K562 (cell line): ENCODE measurements around the gene MEGF11. TPM values are rescaled to one million over a fixed set of nuclear protein-coding genes. Genes with fewer than 3 reads are reported as not detected.

Source experiments
- ATAC-seq: fragments of 200-7000 bp; cut with Tn5 transposase; 3 replicates; pipeline ENCODE4 v1.9.1; 2020; ENCODE audit warnings: moderate library complexity
- BruUV-seq: library from RNA; stranded (reverse); fragments of 400-500 nt; replicated peaks from 2 replicates; lab custom pipeline; 2021; lab: Mats Ljungman, UMichigan
- CTCF ChIA-PET: fragments of 300-600 bp; formaldehyde crosslinking; extraction: SDS; loops from one replicate; lab custom pipeline; 2021; ENCODE audit warnings: low intra/inter-chr PET ratio; lab: Yijun Ruan, JAX
- POLR2A ChIA-PET: fragments of 300-600, 350-650 bp; sonication (Branson Sonifier 250); formaldehyde crosslinking; extraction: SDS; loops from one replicate; lab custom pipeline; 2021; ENCODE audit warnings: antibody characterized with exemption, inconsistent platforms; lab: Yijun Ruan, JAX
- DNase-seq, 4 experiments: peaks; one replicate each; pipeline versions ENCODE4 v3.0.0 to v3.0.0-alpha.2; 2011 to 2018; ENCODE audit warnings: low spot score in 3 of 4, mixed read lengths in 3 of 4; ENCODE audit errors: extremely low read depth in 1 of 4
- FAIRE-seq: peaks from 2 replicates; lab custom pipeline; 2011; peaks lifted over from hg19 to GRCh38; lab: Jason Lieb, UNC
- H2AFZ ChIP-seq: 2 replicates; pipeline ENCODE4 v1.6.0; 2011; ENCODE audit warnings: low read depth, low read length, control low read depth, inconsistent platforms
- H3K27ac ChIP-seq: fragments of 200-600 bp; 3 replicates; pipeline ENCODE4 v1.8.0; 2011; ENCODE audit warnings: low read depth, mild to moderate bottlenecking, control low read depth, inconsistent platforms, low read length, moderate library complexity, mixed read lengths; ENCODE audit errors: extremely low read depth
- H3K27me3 ChIP-seq, 2 experiments: fragments of 300-600 bp in 1 of 2; 2 replicates in 1 of 2; 3 replicates in 1 of 2; pipeline versions ENCODE4 v1.6.0 to v1.8.0; 2011; ENCODE audit warnings: inconsistent platforms in 2 of 2, low read length in 2 of 2, mild to moderate bottlenecking in 1 of 2, mixed read lengths in 1 of 2, moderate library complexity in 1 of 2; ENCODE audit not compliant: control insufficient read depth in 2 of 2, insufficient read depth in 2 of 2
- H3K36me3 ChIP-seq: fragments of 300-600 bp; 3 replicates; pipeline ENCODE4 v1.8.0; 2011; ENCODE audit warnings: mild to moderate bottlenecking, low read length, inconsistent platforms; ENCODE audit not compliant: control insufficient read depth, insufficient read depth
- H3K4me1 ChIP-seq, 2 experiments: fragments of 200-600 bp in 1 of 2; replicated peaks in 1 of 2; 2 replicates in 1 of 2; 3 replicates in 1 of 2; pipeline versions ENCODE4 v1.5.1 to v1.8.0; 2011; ENCODE audit warnings: inconsistent platforms in 2 of 2, low read length in 2 of 2, mild to moderate bottlenecking in 1 of 2, mixed read lengths in 1 of 2, moderate library complexity in 1 of 2; ENCODE audit not compliant: control insufficient read depth in 2 of 2, insufficient read depth in 2 of 2
- H3K4me2 ChIP-seq: 2 replicates; pipeline ENCODE4 v1.6.1; 2011; ENCODE audit warnings: low read length, control low read depth, inconsistent platforms, mixed read lengths; ENCODE audit not compliant: insufficient read depth
- H3K4me3 ChIP-seq: fragments of 200-600 bp; sonication (generic), shearing (Covaris generic); 2 replicates; pipeline ENCODE4 v1.5.1; 2016; ENCODE audit warnings: control low read depth, inconsistent platforms
- H3K79me2 ChIP-seq: fragments of 200-600 bp; 3 replicates; pipeline ENCODE4 v1.8.0; 2011; ENCODE audit warnings: low read length, inconsistent platforms; ENCODE audit not compliant: control insufficient read depth, insufficient read depth
- H3K9ac ChIP-seq, 2 experiments: 2 replicates each; pipeline versions ENCODE4 v1.6.0 to v1.6.1; 2011; ENCODE audit warnings: low read depth in 2 of 2, low read length in 2 of 2, control low read depth in 1 of 2, inconsistent platforms in 1 of 2, mild to moderate bottlenecking in 1 of 2, mixed read lengths in 1 of 2; ENCODE audit not compliant: insufficient read depth in 1 of 2
- H3K9me1 ChIP-seq: one replicate; pipeline ENCODE4 v1.6.0; 2011; ENCODE audit warnings: inconsistent platforms, mild to moderate bottlenecking, low read length, moderate library complexity; ENCODE audit not compliant: control insufficient read depth, insufficient read depth
- H3K9me3 ChIP-seq: replicated peaks from 2 replicates; pipeline ENCODE4 v1.5.1; 2011; ENCODE audit warnings: low read depth, low read length, inconsistent platforms; ENCODE audit not compliant: control insufficient read depth, insufficient read depth
- H4K20me1 ChIP-seq: replicated peaks from 2 replicates; pipeline ENCODE4 v1.6.1; 2011; ENCODE audit warnings: low read length, inconsistent platforms, mixed read lengths; ENCODE audit not compliant: control insufficient read depth, insufficient read depth
- CBFA2T3 ChIP-seq: fragments of 450-650 bp; IDR thresholded peaks from 2 replicates; pipeline ENCODE4 v1.6.1; 2017
- RFX7 ChIP-seq: fragments of 250-450 bp; sonication (Bioruptor Pico); IDR thresholded peaks from 2 replicates; pipeline ENCODE4 v1.5.1; 2021; ENCODE audit warnings: mild to moderate bottlenecking
- WGBS: fragments of 100-300 bp; shearing (Covaris generic); methylation state at CpG from one replicate; pipeline ENCODE4 v1.1.6; 2016; ENCODE audit warnings: low coverage, mixed read lengths; ENCODE audit not compliant: insufficient coverage; ENCODE audit errors: missing lambda C conversion rate; 5-methylcytosine and 5-hydroxymethylcytosine counted together
- in situ Hi-C: fragments of 300-500 bp; cut with MboI; formaldehyde crosslinking; loops from 4 replicates; pipeline ENCODE4 v1.15.0; 2018; ENCODE audit warnings: inconsistent platforms, mixed read lengths
- intact Hi-C: fragments of 100-400 bp; cut with micrococcal nuclease; formaldehyde crosslinking; loops from 2 replicates; pipeline ENCODE4 v1.14.2; 2022
- polyA plus RNA-seq, 8 experiments: library from polyadenylated mRNA; depleted of rRNA in 4 of 8; stranded (reverse) in 5 of 8; unstranded in 3 of 8; fragments of >200 nt; fragmentation: Nextera tagmentation in 2 of 8; fragmentation: Illumina TruSeq in 1 of 8; extraction: Ambion mirVana in 2 of 8; extraction: Trizol in 1 of 8; gene quantifications; 2 replicates each; pipeline versions ENCODE4 v1.2.1 to v1.2.3, GENCODE V29; 2011 to 2014; ENCODE audit warnings: inconsistent platforms in 1 of 8, missing spikeins in 1 of 8
- total RNA-seq, 7 experiments: library from RNA; depleted of rRNA in 6 of 7; stranded (reverse); fragments of >200 nt in 6 of 7; fragmentation: Illumina TruSeq in 2 of 7; extraction: Trizol in 2 of 7; gene quantifications; 2 replicates each; pipeline versions ENCODE4 v1.2.1 to v1.2.3, GENCODE V29; 2011 to 2021; ENCODE audit warnings: low replicate concordance in 1 of 7
- TF ChIP-seq, protein P1 (sequence below), 3 experiments: IDR thresholded peaks in 2 of 3; conservative IDR thresholded peaks in 1 of 3; 2 replicates each; pipeline ENCODE4 v1.5.1; 2011 to 2012; ENCODE audit warnings: low read length in 3 of 3, mild to moderate bottlenecking in 3 of 3, control low read depth in 2 of 3, improper control_type of control experiment in 1 of 3, inconsistent platforms in 1 of 3, low read depth in 1 of 3, mixed read lengths in 1 of 3, moderate library complexity in 1 of 3; ENCODE audit not compliant: insufficient read depth in 2 of 3

MEGF11 gene
- total and polyA plus RNA-seq, 9 of the 15 experiments (the other 6 are each of a cell fraction or from before 2014, with no cell fraction given): 0.06 to 0.23 (median 0.20) TPM; not detected in 6

DNA sequence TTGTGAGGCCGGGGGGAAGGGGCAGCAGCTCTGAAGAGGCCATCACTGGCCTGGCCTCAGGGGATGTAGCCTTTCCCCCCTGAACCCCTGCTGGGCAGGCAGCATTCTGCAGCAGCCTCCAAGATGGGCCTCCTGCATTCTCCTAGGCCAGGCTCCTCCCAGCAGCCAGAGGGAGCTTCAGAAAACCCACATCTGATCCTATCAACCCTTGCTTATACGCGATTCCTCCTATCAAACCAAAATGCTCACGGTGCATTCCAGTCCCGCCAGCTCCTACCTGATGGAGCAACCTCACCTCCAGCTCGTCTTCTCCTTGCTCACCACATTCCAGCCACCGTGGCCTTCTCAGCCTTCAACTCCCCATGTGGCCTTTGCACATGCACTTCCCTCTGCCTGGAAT is 85.7 kb downstream of the MEGF11 start:
- no peak overlapping the region for H3K27ac ChIP-seq
- H3K27me3 ChIP-seq: peaks cover 45 to 90% of the 10 kb centered on the region in 2 experiments
- H2AFZ ChIP-seq: no peak overlapping the region
- no TSS peak for BruUV-seq
- DNase-seq: peak in 3 of 4 experiments; percentile 26 to 40 (median 38)
- POLR2A ChIA-PET: interaction anchor here (1.3 to 2.0 kb wide), 2 partner anchors 10 to 14 kb away, joined by 4 to 6 read pairs; no protein-coding TSS in a partner anchor
- no peaks in the 10 kb centered on the region; a peak in 1 of 5 replicates for H3K4me1 ChIP-seq
- no peak overlapping the region for H3K4me2 ChIP-seq
- no peak overlapping the region; a peak in 1 of 4 replicates for H3K9ac ChIP-seq
- CTCF ChIA-PET: no interaction called here
- H4K20me1 ChIP-seq: 0 out of 2 replicates have a peak, but pooled peaks cover 5% of the 10 kb centered on the region
- ATAC-seq: peak; percentile 61; the same call in 2 of the 3 replicates
- no peaks in the 10 kb centered on the region for H3K9me3 ChIP-seq
- no peak for TF ChIP-seq CBFA2T3
- TF ChIP-seq, protein P1, sequence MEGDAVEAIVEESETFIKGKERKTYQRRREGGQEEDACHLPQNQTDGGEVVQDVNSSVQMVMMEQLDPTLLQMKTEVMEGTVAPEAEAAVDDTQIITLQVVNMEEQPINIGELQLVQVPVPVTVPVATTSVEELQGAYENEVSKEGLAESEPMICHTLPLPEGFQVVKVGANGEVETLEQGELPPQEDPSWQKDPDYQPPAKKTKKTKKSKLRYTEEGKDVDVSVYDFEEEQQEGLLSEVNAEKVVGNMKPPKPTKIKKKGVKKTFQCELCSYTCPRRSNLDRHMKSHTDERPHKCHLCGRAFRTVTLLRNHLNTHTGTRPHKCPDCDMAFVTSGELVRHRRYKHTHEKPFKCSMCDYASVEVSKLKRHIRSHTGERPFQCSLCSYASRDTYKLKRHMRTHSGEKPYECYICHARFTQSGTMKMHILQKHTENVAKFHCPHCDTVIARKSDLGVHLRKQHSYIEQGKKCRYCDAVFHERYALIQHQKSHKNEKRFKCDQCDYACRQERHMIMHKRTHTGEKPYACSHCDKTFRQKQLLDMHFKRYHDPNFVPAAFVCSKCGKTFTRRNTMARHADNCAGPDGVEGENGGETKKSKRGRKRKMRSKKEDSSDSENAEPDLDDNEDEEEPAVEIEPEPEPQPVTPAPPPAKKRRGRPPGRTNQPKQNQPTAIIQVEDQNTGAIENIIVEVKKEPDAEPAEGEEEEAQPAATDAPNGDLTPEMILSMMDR (IDR thresholded peaks at IDR 0.05 in 2 of 3, conservative IDR thresholded peaks at IDR 0.05 in 1 of 3; ENCODE audit: insufficient read depth in 2 of 3, low read depth in 1 of 3, low read length in 3 of 3): 0 out of 6 replicates have a peak, but pooled peaks of 1 of the 3 experiments have one; percentile 19
- in situ Hi-C loops (no loop called here), intact Hi-C loops (no loop called here)
- no peaks in the 10 kb centered on the region for H3K79me2 ChIP-seq
- FAIRE-seq: peak; percentile 32
- H3K36me3 ChIP-seq: no peaks in the 10 kb centered on the region
- H3K9me1 ChIP-seq: no peaks in the 10 kb centered on the region
- WGBS: 2% methylated on average over 7 of the region's 7 CpGs
- no peak overlapping the region for H3K4me3 ChIP-seq

DNA sequence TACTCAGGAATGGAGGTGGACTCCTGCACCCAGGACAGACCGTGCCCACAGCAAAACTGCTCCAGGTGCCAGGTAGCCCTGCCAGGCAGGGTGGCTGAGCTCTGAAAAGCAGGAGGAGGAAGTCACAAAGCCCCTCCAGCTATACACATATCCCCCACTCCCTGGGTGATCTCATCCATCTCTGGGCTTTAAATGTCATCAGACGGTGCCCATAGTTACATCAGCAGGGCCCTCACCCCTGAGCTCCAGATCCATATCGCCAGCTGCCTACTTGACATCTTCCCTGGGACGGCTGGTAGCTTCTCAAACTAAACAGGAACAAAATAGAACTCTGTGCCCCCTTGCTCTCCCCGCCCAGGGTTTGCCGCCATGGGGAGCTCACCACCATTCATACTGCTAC is 87.7 kb downstream of the MEGF11 start:
- POLR2A ChIA-PET: interaction anchor here (0.5 to 2.6 kb wide), 7 partner anchors 9 to 143 kb away, joined by 3 to 7 read pairs (median 4); no protein-coding TSS in a partner anchor
- BruUV-seq: no TSS peak
- intact Hi-C loops: no loop called here
- Histone ChIP-seq H3K4me1 (no peaks in the 10 kb centered on the region; a peak in 1 of 5 replicates), H3K79me2 (no peaks in the 10 kb centered on the region), H4K20me1 (no peaks in the 10 kb centered on the region; the same call in 1 of the 2 replicates), H3K9me3 (no peaks in the 10 kb centered on the region), H3K36me3 (no peaks in the 10 kb centered on the region), H3K27ac (no peak overlapping the region), H3K9me1 (no peaks in the 10 kb centered on the region), H2AFZ (no peak overlapping the region), H3K4me3 (no peak overlapping the region), H3K4me2 (no peak overlapping the region), H3K27me3 (peaks cover 30 to 70% of the 10 kb centered on the region in 2 experiments), H3K9ac (no peak overlapping the region)
- DNase-seq: no peak
- no peak for TF ChIP-seq RFX7 (CRISPR knock-in tag)
- FAIRE-seq: no peak
- ATAC-seq: no peak
- CTCF ChIA-PET: no interaction called here
- 0% methylated on average over 6 of the region's 6 CpGs for WGBS
- in situ Hi-C loops: no loop called here
